HCT116 (cell line): ENCODE data around the gene LMNTD2.

ENCODE experiments used
- CTCF ChIP-seq, 3 experiments: fragments of 200-600 bp in 1 of 3; sonication (generic) in 1 of 3; IDR thresholded peaks in 2 of 3; conservative IDR thresholded peaks in 1 of 3; 2 replicates each; pipeline ENCODE4 v1.5.1; 2012 to 2017; ENCODE audit warnings: low read depth in 2 of 3, low read length in 2 of 3, antibody characterized with exemption in 1 of 3, borderline replicate concordance in 1 of 3, control low read depth in 1 of 3, mild to moderate bottlenecking in 1 of 3, mixed read lengths in 1 of 3, mixed run types in 1 of 3, moderate library complexity in 1 of 3; ENCODE audit not compliant: insufficient read depth in 1 of 3
- EZH2 ChIP-seq: fragments of 200-600 bp; sonication (generic); IDR thresholded peaks from 2 replicates; pipeline ENCODE4 v1.6.1; 2017; ENCODE audit warnings: antibody characterized with exemption, mixed run types
- POLR2A ChIP-seq: IDR thresholded peaks from 2 replicates; pipeline ENCODE4 v1.7.0; 2011; ENCODE audit warnings: borderline replicate concordance; ENCODE audit not compliant: insufficient read depth, insufficient read length; ENCODE audit errors: extremely low read depth
- POLR2AphosphoS5 ChIP-seq: IDR thresholded peaks from 2 replicates; pipeline ENCODE4 v1.6.1; 2011; ENCODE audit warnings: mild to moderate bottlenecking, low read depth, low read length, moderate library complexity
- REST ChIP-seq: IDR thresholded peaks from 2 replicates; pipeline ENCODE4 v1.6.1; 2012; ENCODE audit warnings: low read depth
- SP1 ChIP-seq: IDR thresholded peaks from 2 replicates; pipeline ENCODE4 v1.6.1; 2012; ENCODE audit warnings: low read depth
- SRF ChIP-seq: IDR thresholded peaks from 2 replicates; pipeline ENCODE4 v1.6.1; 2012; ENCODE audit warnings: low read depth
- YY1 ChIP-seq: IDR thresholded peaks from 2 replicates; pipeline ENCODE4 v1.6.1; 2011; ENCODE audit warnings: low read length, low read depth, moderate library complexity, mild to moderate bottlenecking; ENCODE audit not compliant: insufficient replicate concordance; ENCODE audit errors: extremely low read depth
- ZNF274 ChIP-seq: fragments of 200-500 bp; sonication (Bioruptor generic); IDR thresholded peaks from 2 replicates; pipeline ENCODE4 v1.6.1; 2014; ENCODE audit warnings: mild to moderate bottlenecking, low read depth, low read length, inconsistent platforms

DNA sequence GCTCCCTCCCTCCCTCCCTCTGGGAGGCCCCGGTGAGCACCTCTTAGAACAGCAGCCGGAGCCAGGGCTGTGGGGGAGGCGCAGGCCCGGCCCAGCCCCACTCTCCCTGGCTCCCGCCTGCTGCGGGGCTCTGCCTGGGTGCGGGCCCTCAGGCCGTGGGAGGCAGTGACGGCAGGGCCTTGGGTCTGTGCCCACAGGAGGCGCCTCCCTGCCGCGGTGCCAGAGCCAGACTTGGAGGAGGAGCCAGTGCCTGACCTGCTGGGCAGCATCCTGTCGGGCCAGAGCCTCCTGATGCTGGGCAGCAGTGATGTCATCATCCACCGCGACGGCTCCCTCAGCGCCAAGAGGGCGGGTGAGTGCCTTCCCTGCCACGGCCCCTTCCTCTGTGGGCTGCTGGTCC is 45.7 kb upstream of the LMNTD2 start:
- TF ChIP-seq SRF, result no peak
- no peak for TF ChIP-seq REST
- no peak for TF ChIP-seq CTCF (IDR thresholded peaks at IDR 0.05 in 2 of 3, conservative IDR thresholded peaks at IDR 0.05 in 1 of 3; ENCODE audit: borderline replicate concordance in 1 of 3, insufficient read depth in 1 of 3, low read depth in 2 of 3, low read length in 2 of 3)
- TF ChIP-seq POLR2A, result no peak
- no peak for TF ChIP-seq SP1
- TF ChIP-seq YY1, result no peak
- TF ChIP-seq POLR2AphosphoS5, result no peak
- TF ChIP-seq EZH2, result no peak
- TF ChIP-seq ZNF274, result no peak
